Mesenteric fat pad (tissue), 1 donor: ENCODE results near the gene OSTC. TPM values are rescaled to one million over a fixed set of nuclear protein-coding genes. Genes with fewer than 3 reads are reported as not detected.
"Not testable (repeated sequence)": the region's sequence is repeated elsewhere in the genome, so short reads cannot be mapped to it uniquely, and the experiment has no call there.

ENCODE experiments used
- DNase-seq: peaks from one replicate; pipeline ENCODE4 v3.0.0-alpha.2; 2020; ENCODE audit warnings: low spot score
- total RNA-seq: library from RNA; stranded (reverse); fragmentation: NEBNext Ultra II Directional; extraction: Animal tissue kit (Norgen Biotek cat#: 25700); gene quantifications from one replicate; pipeline ENCODE4 v1.2.1, GENCODE V29; 2021
- donor health status: DM: yes; HTN: yes; CAD: no.

Gene OSTC
- total RNA-seq, 1 donor from 2014 or later: 82.3 TPM

DNA sequence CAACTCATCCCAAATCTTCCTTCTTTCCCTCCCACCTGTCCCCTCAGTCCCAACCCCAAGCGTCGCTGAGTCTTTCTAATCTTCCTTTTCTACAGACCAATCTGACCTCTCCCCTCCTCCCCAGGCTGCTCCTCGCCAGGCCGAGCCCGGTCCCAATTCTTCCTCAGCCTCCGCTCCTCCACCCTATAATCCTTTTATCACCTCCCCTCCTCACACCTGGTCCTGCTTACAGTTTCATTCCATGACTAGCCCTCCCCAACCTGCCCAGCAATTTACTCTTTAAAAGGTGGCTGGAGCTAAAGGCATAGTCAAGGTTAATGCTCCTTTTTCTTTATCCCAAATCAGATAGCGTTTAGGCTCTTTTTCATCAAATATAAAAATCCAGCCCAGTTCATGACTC lies 60.2 kb downstream of the OSTC start:
- DNase-seq: not testable (repeated sequence)

DNA sequence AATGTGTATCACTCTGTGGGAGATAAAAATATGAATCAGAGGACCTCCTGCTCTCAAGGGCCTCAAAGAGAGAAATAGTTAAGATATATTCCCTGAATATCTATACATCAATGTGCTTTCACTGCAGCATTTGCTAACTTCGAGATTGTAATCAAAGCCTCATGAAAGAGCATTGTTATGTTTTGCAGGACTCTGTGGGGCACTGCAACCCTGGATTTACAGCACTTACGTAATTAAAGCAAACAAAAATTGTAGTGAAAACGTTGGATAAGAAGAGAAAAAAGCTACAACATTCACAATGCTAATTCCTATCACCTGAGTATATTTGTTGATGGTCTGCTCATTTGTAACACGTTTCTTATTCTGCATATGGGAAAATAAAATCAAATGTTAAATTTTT lies 64.5 kb downstream of the OSTC start:
- no peak for DNase-seq

DNA sequence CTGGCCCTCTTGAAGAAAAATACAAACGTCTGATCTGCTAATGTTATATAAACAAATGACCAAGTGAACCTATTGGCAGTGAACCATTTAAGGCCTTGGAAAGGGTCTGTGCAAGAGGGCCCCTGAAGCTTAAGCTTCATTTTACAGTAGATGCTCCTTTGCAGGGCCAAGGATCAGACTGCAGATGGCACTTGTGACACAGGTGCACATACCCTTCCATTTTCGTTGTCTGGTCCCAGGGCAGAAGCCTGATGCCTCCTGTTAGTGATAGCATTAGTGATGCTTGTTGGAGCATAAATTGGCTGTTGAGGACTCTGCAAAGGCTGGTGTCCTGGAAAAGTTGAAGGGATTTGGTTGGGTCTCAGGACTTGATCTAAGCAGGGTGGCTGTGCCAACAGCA lies 65.9 kb downstream of the OSTC start:
- no peak for DNase-seq

DNA sequence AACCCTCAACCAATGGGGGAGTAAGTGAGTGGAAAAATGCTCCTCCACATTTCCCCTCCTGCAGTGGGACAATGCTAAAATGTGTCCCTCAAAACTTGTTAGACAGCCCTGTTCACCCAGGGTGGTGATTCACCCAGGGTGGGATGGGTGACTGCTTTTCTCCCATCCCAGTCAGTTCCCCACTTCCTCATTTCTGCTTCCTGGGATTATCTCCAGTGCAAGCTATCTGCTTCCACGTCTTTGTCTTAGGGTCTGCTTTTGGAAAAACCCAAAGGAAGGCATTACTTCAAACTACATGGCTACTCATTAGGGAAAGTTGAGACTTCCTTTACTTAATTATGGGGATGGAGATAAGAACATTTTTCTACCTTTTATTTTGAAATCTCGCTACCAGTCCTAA lies 67.0 kb downstream of the OSTC start:
- no peak for DNase-seq

Other genes with a start within 250 kb of the OSTC start
- 942 TPM for gene RPL34, start 30.0 kb upstream of the OSTC start, total RNA-seq
- gene ETNPPL, start 112.5 kb downstream of the OSTC start, total RNA-seq: not detected